UCSD-AML1 (cell line): ENCODE measurements around the gene MTUS2.

Experiments used
- DNase-seq: peaks from one replicate; lab custom pipeline; 2025; ENCODE audit not compliant: unreplicated experiment; lab: John Stamatoyannopoulos, UW

The MTUS2 gene

GRCh38 chr13:29474991-29475390 lies 654.9 kb downstream of the MTUS2 start:
- no peak for DNase-seq

DNA sequence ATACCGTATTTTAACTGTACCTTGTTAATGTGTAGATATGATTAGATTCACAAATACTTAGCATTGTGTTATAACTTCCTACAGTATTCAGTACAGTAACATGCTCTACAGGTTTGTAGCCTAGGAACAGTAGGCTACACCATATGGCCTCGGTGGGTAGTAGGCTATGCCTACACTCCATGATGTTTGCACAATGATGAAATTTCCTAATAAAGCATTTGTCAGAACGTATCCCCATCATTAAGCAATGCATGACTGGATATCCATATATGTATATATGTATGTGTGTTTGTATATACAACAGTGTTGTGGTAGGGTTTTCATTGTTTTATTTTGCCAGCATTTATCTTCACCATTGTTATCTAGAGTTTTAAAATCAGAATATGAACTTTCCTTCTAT lies 655.9 kb downstream of the MTUS2 start:
- no peak for DNase-seq

GRCh38 chr13:29479716-29480492 lies 659.8 kb downstream of the MTUS2 start:
- DNase-seq = no peak

DNA sequence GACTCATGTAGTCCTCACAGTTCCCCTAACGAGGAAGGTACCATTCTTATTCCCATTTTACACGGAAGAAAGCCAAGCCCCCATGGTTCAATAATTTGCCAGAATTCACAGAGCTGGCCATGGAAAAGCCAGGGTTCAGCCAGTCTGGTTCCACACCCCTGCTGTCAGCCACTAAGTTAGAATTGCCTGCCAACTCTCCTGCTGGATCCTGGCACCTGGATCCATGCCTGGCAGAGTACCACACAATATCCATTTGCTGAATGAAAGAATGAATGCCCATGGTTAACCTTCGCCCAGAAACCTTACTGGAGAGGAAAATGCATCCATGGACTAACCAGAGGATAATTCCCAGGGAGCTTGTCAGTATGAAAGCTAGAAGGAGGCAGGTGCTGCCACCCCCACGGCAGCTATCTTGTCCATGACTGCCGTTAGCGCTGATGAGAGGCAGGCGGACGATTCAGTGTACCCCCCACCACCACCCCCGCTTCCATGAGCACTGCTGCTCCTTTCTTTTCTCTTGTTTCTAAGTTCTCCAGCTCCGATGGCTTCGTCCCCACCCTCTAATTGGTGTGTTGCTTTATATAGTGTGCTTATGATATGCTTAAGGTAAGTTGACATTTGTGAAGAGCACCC lies 660.9 kb downstream of the MTUS2 start:
- DNase-seq = no peak

DNA sequence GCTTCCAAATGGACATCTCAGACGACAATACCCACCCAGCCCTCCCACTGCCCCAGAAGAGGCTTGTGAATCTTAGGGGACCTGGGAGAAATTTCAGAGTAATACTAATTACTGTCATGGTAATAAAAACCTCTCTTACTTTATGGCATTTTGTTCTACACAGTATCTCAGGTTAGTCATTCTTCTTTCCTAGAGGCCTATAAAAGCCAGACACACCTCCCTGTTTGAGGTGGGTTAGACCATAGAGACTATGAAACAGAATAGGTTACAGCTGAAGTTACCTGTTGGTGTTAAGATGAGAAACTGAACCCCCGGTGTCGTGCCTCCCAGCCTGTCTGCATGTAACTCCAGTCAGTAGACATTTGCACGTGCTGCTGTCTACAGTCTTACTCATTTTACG lies 661.5 kb downstream of the MTUS2 start:
- no peak for DNase-seq

DNA sequence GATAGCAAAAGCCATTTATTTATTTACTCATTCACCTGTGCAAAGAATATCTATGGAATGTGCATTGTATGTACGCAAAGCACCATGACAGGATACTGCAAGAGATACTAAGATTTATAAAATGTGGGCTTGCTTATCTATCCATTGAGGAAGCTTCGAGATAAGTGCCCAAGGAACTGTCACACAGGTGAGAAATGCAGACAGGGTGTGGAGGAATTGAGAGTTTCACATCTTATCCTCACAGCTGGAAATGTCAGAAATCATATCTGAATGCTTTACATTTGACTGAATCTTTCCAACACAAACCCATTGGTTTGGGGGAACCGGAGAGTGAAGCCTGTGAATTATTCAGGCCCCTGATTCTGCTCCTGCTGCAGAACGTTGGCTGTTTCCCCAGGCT lies 662.4 kb downstream of the MTUS2 start:
- DNase-seq = no peak

DNA sequence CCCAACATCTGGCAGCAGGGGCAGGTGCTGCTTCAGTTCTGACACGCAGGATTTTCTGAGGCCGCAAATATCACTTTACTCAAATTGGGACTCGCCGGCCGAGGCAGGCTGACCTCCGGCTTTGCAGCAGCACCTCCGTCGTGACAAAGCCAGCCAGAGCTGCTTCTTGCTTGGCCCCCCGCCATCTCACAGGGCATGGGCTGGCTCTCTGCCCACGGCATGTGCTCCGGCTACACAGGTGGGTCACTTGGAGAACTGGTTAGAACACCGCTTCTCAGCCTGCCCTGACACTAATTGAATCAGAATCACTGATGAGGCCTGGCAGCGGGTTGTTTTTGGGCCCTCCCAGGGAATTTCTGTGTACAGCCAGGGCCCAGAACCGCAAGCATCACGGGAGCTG lies 663.1 kb downstream of the MTUS2 start:
- DNase-seq = no peak

DNA sequence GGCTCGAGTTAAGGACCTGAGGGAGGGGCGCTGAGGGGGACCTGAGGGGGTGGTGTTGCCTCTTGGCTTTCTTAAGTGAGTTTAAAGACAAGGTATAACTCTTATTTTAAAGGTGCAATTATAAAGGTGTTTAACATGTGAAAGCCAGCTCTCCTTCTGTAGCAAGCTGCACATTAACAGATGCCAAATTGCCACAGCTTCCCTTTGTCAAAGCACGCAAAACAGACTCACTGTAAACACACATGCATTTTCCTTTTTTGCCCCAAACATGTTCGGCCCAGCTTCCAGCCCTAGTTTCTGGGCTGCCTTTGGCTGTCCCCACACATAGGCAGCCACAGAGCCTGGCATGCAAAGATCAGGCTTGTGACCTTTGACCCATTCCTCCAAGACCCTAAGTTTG lies 663.5 kb downstream of the MTUS2 start:
- DNase-seq = no peak

DNA sequence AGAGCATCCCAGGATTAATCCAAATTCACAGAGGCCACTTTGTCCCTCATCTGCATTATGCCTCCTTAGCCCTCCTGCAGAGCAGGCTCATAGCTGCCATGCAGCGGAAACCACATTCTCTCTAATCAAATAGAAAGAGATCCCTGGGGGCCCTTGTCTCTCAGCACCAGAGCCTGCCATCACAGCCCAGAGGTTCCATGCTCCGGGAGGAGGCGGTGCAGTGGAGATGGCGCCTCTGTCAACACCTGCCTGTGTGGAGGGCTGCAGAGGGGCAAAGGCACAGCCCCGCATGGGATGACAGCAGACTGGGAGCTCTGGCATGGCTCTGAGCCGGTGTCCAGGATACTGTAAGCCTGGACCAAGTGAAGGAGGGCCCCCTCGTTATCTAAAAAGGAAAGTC lies 664.1 kb downstream of the MTUS2 start:
- DNase-seq = no peak

DNA sequence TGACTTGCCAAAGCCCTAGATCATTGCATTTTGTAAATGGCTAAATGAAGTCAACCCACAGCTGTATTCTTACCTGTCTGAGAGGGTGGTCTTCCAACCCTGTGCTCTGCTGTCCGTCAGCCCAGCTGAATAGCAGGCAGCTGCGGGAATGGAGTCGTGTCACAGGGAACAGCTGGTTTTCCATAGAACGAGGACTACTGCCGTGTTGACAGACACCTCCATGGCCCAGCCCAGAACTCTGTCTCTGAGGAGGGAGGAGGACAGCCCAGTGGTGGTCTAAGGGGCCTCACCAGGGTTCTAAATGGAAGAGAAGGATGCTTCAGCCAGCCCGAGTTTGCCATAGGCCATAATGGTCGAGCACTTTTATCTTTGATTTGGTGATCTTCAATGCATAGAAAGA lies 664.7 kb downstream of the MTUS2 start:
- DNase-seq = no peak

GRCh38 chr13:29486551-29486950 lies 666.4 kb downstream of the MTUS2 start:
- DNase-seq = no peak

DNA sequence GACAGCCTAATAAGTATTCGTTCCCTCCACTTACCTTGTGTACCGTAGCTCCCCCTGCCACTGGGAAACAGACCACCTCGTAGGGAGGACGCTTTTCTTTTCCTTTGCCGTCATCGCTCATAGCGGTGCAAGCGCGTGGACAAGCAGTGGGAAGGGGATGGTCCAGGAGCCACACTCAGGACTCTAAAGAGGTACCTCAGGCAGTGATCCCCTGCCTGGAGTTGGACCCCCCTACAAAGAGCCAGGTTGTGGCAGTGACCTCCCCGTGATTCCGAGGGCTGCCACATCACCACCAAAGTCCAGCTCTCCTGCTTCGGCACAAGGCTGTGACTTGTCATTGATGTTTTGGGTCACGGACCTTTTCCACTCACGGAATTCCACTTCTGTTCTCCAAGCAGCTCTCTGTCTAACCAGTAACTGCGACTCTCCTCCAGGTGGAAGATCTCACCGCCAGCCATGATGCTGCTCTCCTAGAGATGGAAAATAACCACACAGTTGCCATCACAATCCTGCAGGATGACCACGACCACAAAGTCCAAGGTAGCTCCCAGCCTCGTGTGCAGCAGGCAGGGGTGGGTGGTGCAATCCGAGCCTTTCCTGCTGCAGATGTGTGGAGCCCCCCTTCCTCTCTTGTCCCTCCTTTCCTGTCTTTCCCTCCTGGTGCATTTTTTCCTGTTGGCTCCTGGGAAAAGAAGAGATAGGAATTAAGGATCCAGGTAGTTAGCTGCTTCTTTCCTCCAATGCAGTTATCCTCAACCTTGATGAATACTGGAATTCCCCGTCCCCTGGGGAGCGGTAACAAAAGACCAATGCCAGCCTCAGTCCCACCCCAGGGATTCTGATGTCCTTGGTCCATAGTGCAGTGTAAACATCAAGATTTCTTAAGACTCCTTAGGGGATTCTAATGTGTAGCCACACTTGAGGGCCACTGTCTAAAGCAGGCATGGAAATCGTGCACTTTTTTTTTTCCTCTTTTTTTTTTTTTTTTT lies 667.6 kb downstream of the MTUS2 start:
- DNase-seq = no peak

- no peak for DNase-seq
Measured at GRCh38 chr13:29489650-29490560, 669.8 kb downstream of the MTUS2 start.

DNA sequence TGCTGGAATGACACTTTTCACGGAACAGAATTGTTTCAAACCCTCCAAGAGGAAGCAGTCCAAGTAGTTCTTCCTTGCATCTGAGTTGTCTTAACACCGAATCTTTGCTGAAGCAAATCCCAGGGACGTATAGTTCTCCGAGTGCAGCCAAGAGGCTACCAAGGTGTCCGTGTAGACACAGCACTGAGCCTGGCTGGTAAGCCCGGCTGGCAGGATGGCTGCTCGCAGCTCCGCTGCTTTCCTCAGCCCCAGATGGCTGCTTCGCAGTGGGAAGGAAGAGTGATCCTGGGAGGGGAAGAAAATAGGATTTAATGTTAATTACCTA lies 670.4 kb downstream of the MTUS2 start:
- DNase-seq = no peak

GRCh38 chr13:29491248-29491647 lies 671.1 kb downstream of the MTUS2 start:
- DNase-seq = no peak

GRCh38 chr13:29493796-29494195 lies 673.7 kb downstream of the MTUS2 start:
- DNase-seq = no peak

DNA sequence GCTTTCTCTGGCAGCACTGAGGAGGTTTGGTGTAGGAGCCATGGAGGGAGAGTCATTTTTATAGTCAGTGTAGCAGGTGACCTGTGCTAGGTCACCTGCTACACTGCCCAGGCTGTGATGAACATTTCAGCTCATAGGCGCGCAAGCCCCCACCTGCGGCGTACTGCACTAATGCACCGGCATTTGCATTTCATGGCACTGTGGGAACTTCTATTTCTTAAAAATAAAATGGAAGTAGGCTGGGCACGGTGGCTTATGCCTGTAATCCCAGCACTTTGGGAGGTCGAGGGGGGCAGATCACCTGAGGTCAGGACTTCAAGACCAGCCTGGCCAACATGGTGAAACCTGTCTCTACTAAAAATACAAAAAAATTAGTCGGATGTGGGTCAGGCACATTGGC lies 674.4 kb downstream of the MTUS2 start:
- DNase-seq = no peak

- DNase-seq = peak; percentile 75
Measured at GRCh38 chr13:29496241-29496712, 676.1 kb downstream of the MTUS2 start.

DNA sequence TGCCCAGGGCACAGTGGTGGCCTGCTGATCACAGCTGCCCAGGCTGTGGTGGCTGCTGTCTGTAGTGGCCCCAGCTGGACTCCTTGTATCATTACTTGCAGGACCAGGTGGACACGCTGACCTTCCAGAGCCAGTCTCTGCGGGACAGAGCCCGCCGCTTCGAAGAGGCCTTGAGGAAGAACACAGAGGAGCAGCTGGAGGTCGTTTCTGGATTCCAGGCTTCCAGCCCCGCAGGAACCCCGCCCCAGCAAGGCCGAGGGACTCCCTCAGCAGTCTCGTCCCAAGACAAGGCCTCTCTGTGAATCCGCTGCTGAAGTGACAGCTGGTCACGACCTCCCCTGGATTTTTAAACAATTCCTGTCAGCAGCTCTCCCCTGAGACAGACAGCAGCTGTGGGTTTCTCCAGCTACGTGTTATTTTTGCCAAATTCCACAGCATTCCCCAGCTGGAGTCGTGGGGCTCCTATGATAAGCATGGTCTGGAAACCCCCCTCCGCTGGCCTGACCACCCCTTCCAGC lies 677.1 kb downstream of the MTUS2 start:
- no peak for DNase-seq

GRCh38 chr13:29498426-29499040 lies 678.4 kb downstream of the MTUS2 start:
- DNase-seq = no peak
